AG09319 (cell line): ENCODE measurements around the gene SMIM14.
"Not testable (repeated sequence)": the region's sequence is repeated elsewhere in the genome, so short reads cannot be mapped to it uniquely, and the experiment has no call there.

ENCODE experiments used
- DNase-seq: peaks from one replicate; pipeline ENCODE4 v3.0.0-alpha.2; 2010; ENCODE audit warnings: low read depth; ENCODE audit errors: extremely low read depth
- TF ChIP-seq, protein P1 (sequence below): IDR thresholded peaks from 2 replicates; pipeline ENCODE4 v1.5.1; 2011; ENCODE audit warnings: low read depth, mild to moderate bottlenecking, inconsistent platforms, low read length, moderate library complexity

SMIM14 gene

DNA sequence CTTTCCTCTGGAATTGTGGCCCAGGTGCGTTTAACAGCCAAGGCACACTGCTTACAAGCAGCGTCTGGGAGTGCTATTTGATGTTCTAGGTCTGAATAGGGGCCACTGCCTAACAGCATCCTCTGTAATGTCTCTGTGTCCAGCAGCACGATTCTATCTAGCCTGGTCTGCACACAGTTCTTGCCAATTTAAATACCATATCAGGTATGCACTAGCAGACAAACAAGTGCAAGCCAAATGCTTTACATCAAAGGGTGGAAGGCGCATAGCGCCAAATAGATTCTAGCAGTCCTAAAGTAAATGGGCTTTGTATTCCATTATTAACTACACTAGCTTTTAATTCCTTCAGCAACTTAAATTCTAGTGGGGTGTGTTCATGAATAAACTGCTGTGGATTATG, 95.6 kb downstream of the SMIM14 start:
- no peak for DNase-seq
- TF ChIP-seq, protein P1, sequence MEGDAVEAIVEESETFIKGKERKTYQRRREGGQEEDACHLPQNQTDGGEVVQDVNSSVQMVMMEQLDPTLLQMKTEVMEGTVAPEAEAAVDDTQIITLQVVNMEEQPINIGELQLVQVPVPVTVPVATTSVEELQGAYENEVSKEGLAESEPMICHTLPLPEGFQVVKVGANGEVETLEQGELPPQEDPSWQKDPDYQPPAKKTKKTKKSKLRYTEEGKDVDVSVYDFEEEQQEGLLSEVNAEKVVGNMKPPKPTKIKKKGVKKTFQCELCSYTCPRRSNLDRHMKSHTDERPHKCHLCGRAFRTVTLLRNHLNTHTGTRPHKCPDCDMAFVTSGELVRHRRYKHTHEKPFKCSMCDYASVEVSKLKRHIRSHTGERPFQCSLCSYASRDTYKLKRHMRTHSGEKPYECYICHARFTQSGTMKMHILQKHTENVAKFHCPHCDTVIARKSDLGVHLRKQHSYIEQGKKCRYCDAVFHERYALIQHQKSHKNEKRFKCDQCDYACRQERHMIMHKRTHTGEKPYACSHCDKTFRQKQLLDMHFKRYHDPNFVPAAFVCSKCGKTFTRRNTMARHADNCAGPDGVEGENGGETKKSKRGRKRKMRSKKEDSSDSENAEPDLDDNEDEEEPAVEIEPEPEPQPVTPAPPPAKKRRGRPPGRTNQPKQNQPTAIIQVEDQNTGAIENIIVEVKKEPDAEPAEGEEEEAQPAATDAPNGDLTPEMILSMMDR, result no peak

DNA sequence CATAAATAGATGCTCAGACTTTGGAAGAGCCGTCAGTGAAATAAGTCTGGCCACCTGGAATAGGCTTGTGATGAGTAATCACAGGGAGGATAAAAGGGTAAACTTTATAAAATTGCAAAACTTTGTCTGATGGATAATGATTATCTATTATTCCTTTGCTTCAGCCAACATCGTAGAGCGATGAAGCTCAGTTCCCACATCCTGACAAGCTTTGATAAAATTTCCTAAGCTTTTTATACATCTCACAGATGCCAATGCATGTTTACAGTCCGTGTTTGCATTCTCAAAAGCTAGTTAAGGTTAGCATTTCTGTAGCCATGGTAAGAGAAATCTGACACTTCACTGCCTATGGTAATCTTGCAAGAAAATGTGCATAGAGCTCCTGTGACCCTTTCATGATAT, 96.1 kb downstream of the SMIM14 start:
- DNase-seq, result no peak

DNA sequence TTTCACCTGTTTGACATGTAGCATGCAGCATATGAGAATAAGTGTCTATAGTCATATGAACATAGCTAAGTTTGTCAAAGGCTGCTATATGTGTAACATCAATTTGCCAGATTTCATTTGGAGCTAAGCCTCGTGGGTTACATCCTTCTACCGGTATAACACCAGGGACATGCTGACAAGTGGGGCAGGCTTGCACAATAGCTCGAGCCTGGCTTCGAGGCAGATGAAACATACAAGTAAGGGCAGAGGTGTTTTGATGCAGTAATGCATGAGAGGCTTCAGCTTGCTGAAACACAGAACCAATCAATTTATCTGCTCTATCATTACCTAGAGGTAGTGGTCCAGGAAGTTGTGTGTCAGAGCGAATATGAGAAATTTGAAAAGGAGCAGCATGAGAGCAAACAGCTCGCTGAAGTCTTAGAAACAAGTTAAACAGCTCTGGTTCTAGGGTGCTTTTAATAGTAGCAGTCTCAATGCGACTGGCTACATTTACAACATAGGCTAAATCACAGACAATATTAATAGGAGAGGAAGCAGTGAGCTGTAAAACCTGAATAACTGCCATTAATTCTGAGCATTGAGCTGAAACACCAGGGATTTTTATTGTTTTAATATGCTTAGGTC, 96.6 kb downstream of the SMIM14 start:
- no peak for DNase-seq
- TF ChIP-seq, protein P1, result no peak

More for the DNA sequence above, 96.1 kb downstream of the SMIM14 start:
- TF ChIP-seq, protein P1, result no peak

DNA sequence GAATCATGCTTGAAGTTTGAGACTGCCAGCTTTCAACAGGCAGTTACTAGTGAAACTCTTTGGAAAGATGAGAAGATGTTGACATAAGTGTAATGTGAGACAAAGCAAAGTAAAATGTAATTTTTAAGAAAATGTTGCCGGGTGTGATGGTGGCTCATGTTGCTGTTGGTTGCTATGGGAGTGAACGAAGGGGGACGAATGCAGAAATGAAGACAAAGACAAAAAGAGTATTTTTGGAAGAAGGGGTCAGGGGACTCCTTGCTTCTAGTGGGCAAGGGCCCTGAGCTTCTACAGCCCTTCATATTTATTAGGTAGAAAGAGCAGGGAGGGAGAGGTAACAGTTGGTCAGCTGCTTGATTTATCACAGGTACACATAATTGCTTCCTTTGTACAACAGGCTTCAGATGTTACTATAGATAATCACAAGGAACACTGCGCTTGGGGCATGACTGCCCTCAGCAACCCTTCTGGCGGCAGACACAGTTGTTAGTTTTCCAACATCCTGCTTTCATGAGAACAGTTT, 99.5 kb downstream of the SMIM14 start:
- TF ChIP-seq, protein P1, result no peak
- no peak for DNase-seq

DNA sequence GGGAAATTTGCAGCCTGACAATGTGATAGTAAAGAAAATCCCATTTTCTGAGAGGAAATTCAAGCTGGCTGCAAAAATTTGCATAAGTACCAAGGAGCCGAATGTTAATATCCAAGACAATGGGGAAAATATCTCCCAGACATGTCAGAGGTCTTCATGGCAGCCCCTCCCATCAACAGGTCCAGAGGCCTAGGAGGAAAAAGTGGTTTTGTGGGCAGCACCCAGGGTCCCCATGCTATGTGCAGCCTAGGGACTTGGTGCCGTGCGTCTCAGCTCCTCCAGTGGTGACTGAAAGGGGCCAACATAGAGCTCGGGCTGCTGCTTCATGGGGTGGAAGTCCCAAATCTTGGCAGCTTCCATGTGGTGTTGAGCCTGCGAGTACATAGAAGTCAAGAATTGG, 105.1 kb downstream of the SMIM14 start:
- no peak for DNase-seq
- TF ChIP-seq, protein P1, result no peak

DNA sequence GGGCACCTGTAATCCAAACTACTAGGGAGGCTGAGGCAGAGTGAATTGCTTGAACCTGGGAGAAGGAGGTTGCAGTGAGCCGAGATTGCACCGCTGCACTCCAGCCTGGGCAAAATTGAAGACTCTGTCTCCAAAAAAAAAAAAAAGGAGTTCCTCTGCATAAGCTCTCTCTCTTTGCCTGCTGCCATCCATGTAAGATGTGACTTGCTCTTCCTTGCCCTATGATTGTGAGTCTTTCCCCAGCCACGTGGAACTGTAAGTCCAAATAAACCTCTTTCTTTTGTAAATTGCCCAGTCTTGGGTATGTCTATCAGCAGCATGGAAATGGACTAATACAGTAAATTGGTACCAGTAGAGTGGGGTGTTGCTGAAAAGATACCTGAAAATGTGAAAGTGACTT, 106.4 kb downstream of the SMIM14 start:
- not testable (repeated sequence) for DNase-seq

DNA sequence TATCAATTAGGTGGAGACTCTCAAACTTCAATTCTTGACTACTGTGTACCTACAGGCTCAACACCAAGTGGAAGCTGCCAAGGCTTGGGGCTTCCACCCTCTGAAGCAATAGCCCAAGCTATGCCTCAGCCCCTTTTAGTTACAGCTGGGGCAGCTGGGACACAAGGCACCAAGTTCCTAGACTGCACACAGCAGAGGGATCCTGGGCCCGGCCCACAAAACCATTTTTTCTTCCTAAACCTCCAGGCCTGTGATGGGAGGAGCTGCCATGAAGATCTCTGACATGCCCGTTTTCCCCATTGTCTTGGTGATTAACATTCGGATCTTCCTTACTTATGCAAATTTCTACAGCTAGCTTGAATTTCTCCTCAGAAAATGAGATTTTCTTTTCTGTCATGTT, 108.0 kb downstream of the SMIM14 start:
- no peak for DNase-seq
- TF ChIP-seq, protein P1, result no peak

DNA sequence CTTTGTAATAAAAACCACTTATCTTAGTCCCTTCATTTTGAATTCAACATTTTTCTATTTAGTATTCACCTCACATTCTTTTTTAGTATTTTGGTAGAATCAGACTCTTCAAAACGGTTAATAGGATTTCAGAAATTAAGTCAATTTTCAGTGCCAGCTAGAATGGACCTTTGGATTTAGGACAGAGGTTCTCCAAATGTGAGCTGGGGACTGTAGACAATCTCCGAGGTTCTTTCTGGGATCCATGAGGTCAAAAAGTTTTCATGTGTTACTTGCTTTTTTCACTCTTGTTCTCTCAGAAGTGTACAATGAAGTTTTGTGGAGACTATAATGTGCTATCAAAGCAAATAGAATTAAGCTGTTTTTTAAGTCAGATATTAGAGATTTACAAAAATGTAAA, 109.1 kb downstream of the SMIM14 start:
- TF ChIP-seq, protein P1, result no peak
- no peak for DNase-seq
